Activated B cell treated with CpG ODN at 0.5 μM for 24 hours (primary cell): ENCODE results near the gene WNT11. TPM values are rescaled to one million over a fixed set of nuclear protein-coding genes. Genes with fewer than 3 reads are reported as not detected.

Experiments used
- ATAC-seq: fragments of 200-7000 bp; cut with Tn5 transposase; one replicate; pipeline ENCODE4 v1.10.0; 2021; ENCODE audit warnings: low read depth, mild to moderate bottlenecking, moderate library complexity
- CTCF ChIA-PET: fragments of 350-600 bp; sonication (Branson Sonifier 250); formaldehyde crosslinking; loops from one replicate; lab custom pipeline; 2021; ENCODE audit warnings: antibody characterized with exemption; lab: Charles Lee
- POLR2A ChIA-PET: fragments of 350-600 bp; sonication (Branson Sonifier 250); formaldehyde crosslinking; loops from one replicate; lab custom pipeline; 2021; ENCODE audit warnings: antibody characterized with exemption; lab: Charles Lee
- DNase-seq: peaks from one replicate; pipeline ENCODE4 v3.0.0; 2022
- H3K27ac Mint-ChIP-seq: one replicate; pipeline ENCODE4 v1.8.0; 2020; ENCODE audit warnings: mixed read lengths
- H3K27me3 Mint-ChIP-seq: one replicate; pipeline ENCODE4 v1.8.0; 2021; ENCODE audit warnings: mixed read lengths
- H3K36me3 Mint-ChIP-seq: one replicate; pipeline ENCODE4 v1.8.0; 2021; ENCODE audit warnings: low read depth, mixed read lengths
- H3K4me1 Mint-ChIP-seq: one replicate; pipeline ENCODE4 v1.8.0; 2021; ENCODE audit warnings: mixed read lengths
- H3K4me3 Mint-ChIP-seq: one replicate; pipeline ENCODE4 v1.8.0; 2020; ENCODE audit warnings: mild to moderate bottlenecking, mixed read lengths
- H3K9me3 Mint-ChIP-seq: one replicate; pipeline ENCODE4 v1.8.0; 2020; ENCODE audit warnings: mixed read lengths
- intact Hi-C: fragments of 100-400 bp; cut with micrococcal nuclease; formaldehyde crosslinking; loops from one replicate; pipeline ENCODE4 v1.15.1; 2024
- total RNA-seq: library from RNA; stranded (reverse); gene quantifications from 2 replicates; pipeline ENCODE4 v1.2.3, GENCODE V29; 2022
- TF ChIP-seq, protein P1 (sequence below): fragments of 200-600 bp; IDR thresholded peaks from one replicate; pipeline ENCODE4 v1.8.0; 2022; ENCODE audit warnings: antibody characterized with exemption, mild to moderate bottlenecking

Gene WNT11
- total RNA-seq, 1 donor from 2014 or later: 0.16 TPM

DNA sequence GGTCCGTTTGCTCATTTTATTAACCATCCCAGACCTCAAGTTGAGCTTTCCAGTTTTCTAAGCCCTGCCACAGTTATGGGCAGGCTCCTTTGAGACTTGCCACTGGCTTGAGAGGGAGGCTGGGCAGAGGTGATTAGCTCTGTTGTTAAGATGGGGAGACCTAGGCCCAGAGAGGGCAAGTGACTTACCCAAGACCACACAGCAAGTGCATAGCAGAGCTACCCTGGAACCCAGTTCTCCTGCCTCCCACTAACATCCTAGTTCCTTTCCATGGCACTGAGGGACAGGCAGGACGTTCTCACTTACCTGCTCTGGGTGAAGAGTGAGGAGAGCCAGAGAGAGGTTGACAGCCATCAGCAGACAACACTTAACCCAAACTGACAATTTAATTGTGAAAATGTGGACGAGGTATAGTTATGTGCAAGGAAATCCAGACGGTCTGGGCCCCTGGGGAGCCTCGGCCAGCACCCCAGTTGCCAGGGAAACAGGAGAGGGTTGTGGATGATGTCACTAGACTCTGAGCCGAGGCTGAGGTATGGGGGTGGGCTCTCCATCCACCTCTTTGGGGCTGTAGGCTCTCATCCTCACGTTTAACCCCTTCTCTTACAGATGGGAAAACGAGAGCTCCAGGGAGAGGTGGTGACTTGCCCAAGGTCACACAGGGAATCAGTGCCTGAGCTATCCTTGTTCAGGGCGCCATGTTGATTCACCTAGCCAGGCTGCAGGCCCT, 12.3 kb upstream of the WNT11 start:
- DNase-seq: no peak
- POLR2A ChIA-PET: no interaction called here
- Mint-ChIP-seq H3K4me1 (no peaks in the 10 kb centered on the region), H3K27me3 (peaks cover 5% of the 10 kb centered on the region), H3K27ac (no peak overlapping the region), H3K4me3 (no peak overlapping the region), H3K9me3 (peaks cover 4% of the 10 kb centered on the region), H3K36me3 (no peaks in the 10 kb centered on the region)
- intact Hi-C loops: no loop called here
- no peak for ATAC-seq
- CTCF ChIA-PET: interaction anchor here (3.7 kb wide), 1 partner anchor 9 kb away, joined by 22 read pairs; no protein-coding TSS in a partner anchor
- TF ChIP-seq, protein P1, sequence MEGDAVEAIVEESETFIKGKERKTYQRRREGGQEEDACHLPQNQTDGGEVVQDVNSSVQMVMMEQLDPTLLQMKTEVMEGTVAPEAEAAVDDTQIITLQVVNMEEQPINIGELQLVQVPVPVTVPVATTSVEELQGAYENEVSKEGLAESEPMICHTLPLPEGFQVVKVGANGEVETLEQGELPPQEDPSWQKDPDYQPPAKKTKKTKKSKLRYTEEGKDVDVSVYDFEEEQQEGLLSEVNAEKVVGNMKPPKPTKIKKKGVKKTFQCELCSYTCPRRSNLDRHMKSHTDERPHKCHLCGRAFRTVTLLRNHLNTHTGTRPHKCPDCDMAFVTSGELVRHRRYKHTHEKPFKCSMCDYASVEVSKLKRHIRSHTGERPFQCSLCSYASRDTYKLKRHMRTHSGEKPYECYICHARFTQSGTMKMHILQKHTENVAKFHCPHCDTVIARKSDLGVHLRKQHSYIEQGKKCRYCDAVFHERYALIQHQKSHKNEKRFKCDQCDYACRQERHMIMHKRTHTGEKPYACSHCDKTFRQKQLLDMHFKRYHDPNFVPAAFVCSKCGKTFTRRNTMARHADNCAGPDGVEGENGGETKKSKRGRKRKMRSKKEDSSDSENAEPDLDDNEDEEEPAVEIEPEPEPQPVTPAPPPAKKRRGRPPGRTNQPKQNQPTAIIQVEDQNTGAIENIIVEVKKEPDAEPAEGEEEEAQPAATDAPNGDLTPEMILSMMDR: no peak

DNA sequence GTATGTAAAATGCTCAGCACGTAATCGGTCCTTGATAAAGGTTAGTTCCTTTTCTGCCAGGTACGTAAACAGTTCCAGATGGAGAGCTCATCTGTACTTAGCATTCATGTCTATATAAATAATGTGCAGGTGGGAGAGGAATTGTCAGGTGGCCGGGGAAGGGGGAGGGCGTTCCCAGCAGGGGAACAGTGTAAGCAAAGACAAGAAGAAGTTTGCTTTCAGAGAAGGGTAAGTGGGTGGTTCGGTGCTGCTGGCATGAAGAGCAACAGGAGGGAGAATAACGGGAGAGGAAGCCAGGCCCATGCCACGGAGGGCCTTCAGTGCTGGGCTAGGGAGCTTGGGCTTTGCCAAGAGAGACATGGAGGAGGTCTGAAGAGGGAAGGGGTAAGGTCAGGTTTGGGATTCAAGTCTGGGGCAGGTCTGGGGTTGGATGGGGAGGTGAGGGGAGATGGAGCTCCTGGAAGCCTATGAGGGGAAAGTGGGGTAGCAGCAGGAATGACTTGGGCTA, 11.4 kb upstream of the WNT11 start:
- TF ChIP-seq, protein P1: no peak
- H3K4me3 Mint-ChIP-seq: no peak overlapping the region
- no peaks in the 10 kb centered on the region for H3K4me1 Mint-ChIP-seq
- ChIA-PET POLR2A (no interaction called here), CTCF (interaction anchor here (3.7 kb wide), 1 partner anchor 8 kb away, joined by 22 read pairs; no protein-coding TSS in a partner anchor)
- DNase-seq (no peak), ATAC-seq (no peak)
- no peak overlapping the region for H3K27ac Mint-ChIP-seq
- intact Hi-C loops: no loop called here
- peaks cover 4% of the 10 kb centered on the region for H3K9me3 Mint-ChIP-seq
- peaks cover 6% of the 10 kb centered on the region for H3K27me3 Mint-ChIP-seq
- H3K36me3 Mint-ChIP-seq: no peaks in the 10 kb centered on the region

DNA sequence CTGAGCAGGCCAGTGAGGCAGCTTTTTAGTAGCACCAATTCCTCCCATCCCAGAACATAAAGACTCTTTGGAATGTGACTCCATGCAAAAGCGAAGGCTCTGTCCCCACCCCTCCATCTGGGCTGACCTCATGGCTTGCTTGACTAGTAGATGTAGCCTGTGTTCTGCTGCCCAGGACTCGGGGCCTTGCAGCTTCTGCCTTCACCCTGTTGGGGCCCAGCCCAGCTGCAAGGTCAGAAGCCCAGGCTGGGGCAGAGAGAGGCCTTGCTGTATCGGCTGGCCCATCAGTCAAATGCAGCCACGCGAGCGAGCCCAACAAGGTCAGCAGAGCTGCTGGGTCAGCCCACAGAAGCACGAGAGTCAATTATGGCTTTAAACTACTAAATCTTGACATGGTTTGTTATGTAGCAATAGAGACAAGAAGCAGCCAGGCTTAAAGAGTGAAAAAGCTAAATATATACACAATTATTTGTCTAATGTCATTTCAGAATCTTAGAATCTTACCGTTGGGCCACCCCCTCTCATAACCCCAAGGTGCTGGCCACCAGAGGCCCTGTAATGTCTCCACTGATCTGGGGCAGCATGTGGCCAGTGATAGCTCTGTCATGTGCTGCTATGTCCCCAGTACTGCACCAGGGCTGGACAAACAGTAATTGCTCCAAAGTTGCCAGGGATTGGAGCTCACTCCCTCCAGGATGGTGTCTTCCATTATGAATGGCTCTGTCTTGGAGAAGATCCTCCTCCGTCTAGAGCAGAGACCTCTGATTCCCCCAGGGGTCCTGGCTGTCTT, 10.4 kb upstream of the WNT11 start:
- peaks cover 10% of the 10 kb centered on the region for H3K27me3 Mint-ChIP-seq
- CTCF ChIA-PET: interaction anchor here (0.7 kb wide), 1 partner anchor 9 kb away, joined by 3 read pairs; no protein-coding TSS in a partner anchor
- H3K36me3 Mint-ChIP-seq: no peaks in the 10 kb centered on the region
- DNase-seq (no peak), ATAC-seq (no peak)
- POLR2A ChIA-PET: no interaction called here
- H3K4me1 Mint-ChIP-seq: no peaks in the 10 kb centered on the region
- TF ChIP-seq, protein P1: no peak
- no peak overlapping the region for H3K4me3 Mint-ChIP-seq
- peaks cover 4% of the 10 kb centered on the region for H3K9me3 Mint-ChIP-seq
- intact Hi-C loops: no loop called here
- H3K27ac Mint-ChIP-seq: no peak overlapping the region

DNA sequence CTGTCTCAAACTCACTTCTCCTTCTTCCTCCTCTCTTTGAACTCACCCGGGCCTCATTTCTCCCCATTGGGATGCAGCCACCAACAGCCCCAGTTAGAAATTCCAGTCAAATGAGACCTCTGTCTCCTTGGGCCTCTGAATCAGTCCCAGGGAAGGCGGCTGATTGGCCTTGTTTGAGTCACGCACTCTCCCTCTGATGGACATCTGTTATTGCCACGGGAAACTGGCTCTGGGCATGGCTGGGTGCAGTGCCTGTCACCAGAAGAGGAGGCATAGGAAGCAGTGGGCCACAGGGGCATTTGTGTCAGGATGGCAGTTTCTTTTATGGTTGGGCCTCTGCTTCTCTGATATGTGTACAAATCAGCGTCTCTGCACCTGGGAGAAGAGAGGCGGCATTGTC, 9.6 kb upstream of the WNT11 start:
- TF ChIP-seq, protein P1: no peak
- ATAC-seq (no peak), DNase-seq (no peak)
- H3K9me3 Mint-ChIP-seq: no peaks in the 10 kb centered on the region
- ChIA-PET POLR2A (no interaction called here), CTCF (no interaction called here)
- peaks cover 17% of the 10 kb centered on the region for H3K27me3 Mint-ChIP-seq
- H3K36me3 Mint-ChIP-seq: no peaks in the 10 kb centered on the region
- H3K27ac Mint-ChIP-seq: no peak overlapping the region
- no peak overlapping the region for H3K4me3 Mint-ChIP-seq
- peaks cover under 1% of the 10 kb centered on the region for H3K4me1 Mint-ChIP-seq
- intact Hi-C loops: no loop called here

DNA sequence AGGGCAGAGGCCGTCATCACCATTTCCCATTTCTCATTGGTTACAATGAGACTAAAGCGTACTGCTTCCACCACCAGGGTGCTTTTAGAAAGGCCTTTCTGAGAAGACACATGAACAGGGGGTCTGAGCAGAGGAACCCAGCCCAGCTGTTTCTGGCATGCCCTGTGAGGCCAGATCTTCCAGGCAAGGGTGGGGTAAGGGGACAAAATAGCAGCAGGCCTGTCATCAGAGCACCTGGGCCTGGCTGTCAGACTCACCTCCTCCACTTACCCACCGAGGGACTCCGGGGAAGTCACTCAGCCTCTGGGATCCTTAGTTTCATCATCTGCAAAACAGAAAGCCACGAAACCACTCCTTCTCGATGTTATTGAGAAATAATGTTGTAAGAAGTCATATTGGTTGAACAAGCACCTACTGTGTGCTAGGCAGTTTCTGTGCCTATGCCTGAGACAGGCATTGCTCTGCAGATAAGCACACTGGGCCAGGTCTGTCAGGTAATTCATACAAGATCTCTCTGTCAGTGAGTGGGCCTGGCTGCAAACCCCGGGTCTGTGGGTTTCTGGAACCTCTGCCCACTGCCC, 8.8 kb upstream of the WNT11 start:
- Mint-ChIP-seq H3K36me3 (no peaks in the 10 kb centered on the region), H3K4me1 (peaks cover 2% of the 10 kb centered on the region), H3K27me3 (peaks cover 18% of the 10 kb centered on the region), H3K4me3 (no peak overlapping the region), H3K9me3 (no peaks in the 10 kb centered on the region), H3K27ac (no peak overlapping the region)
- intact Hi-C loops: no loop called here
- ATAC-seq (no peak), DNase-seq (no peak)
- TF ChIP-seq, protein P1: no peak
- POLR2A ChIA-PET: no interaction called here
- CTCF ChIA-PET: no interaction called here
